ENCODE data around the gene CTSC.

DNA sequence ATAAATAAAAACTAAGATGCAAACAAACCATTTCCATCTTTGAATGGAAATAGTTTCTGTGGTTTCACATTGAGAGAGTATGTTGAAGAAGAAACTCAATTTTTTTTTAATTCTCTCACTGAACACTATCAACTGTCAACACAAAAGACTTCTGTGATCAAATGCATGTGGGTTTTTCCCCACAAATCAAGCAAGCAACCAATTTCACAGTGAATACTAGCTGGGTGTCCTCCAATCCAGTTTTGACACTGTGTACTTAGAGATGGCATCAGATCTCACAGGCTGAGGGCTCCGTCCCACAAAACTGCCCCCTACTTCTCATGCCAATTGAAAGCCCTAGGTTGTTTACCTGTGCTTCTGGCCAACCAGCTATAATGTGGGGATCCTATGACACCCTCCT, 34.5 kb downstream of the CTSC start:
- TF ChIP-seq EZH2 (IDR thresholded peaks at IDR 0.05) = no peak
- TF ChIP-seq YY1 (IDR thresholded peaks at IDR 0.05; ENCODE audit: extremely low read depth, insufficient replicate concordance, low read depth, low read length) = no peak
- TF ChIP-seq, protein P1, sequence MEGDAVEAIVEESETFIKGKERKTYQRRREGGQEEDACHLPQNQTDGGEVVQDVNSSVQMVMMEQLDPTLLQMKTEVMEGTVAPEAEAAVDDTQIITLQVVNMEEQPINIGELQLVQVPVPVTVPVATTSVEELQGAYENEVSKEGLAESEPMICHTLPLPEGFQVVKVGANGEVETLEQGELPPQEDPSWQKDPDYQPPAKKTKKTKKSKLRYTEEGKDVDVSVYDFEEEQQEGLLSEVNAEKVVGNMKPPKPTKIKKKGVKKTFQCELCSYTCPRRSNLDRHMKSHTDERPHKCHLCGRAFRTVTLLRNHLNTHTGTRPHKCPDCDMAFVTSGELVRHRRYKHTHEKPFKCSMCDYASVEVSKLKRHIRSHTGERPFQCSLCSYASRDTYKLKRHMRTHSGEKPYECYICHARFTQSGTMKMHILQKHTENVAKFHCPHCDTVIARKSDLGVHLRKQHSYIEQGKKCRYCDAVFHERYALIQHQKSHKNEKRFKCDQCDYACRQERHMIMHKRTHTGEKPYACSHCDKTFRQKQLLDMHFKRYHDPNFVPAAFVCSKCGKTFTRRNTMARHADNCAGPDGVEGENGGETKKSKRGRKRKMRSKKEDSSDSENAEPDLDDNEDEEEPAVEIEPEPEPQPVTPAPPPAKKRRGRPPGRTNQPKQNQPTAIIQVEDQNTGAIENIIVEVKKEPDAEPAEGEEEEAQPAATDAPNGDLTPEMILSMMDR (IDR thresholded peaks at IDR 0.05 in 2 of 3, conservative IDR thresholded peaks at IDR 0.05 in 1 of 3; ENCODE audit: borderline replicate concordance in 1 of 3, insufficient read depth in 1 of 3, low read depth in 2 of 3, low read length in 2 of 3) = no peak
- TF ChIP-seq POLR2AphosphoS5 (IDR thresholded peaks at IDR 0.05; ENCODE audit: low read depth, low read length) = no peak
- TF ChIP-seq JUND (IDR thresholded peaks at IDR 0.05) = no peak
- no peak for TF ChIP-seq FOSL1 (IDR thresholded peaks at IDR 0.05; ENCODE audit: low read depth)
- TF ChIP-seq, protein P2, sequence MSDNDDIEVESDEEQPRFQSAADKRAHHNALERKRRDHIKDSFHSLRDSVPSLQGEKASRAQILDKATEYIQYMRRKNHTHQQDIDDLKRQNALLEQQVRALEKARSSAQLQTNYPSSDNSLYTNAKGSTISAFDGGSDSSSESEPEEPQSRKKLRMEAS (IDR thresholded peaks at IDR 0.05) = no peak

All from HCT116 (cell line).